Measurements from ENCODE around the gene USP10.
"Not testable (repeated sequence)": the region's sequence is repeated elsewhere in the genome, so short reads cannot be mapped to it uniquely, and the experiment has no call there.

Gene USP10

GRCh38 chr16:84729716-84730320, 30.0 kb downstream of the USP10 start:
- no peak for DNase-seq

GRCh38 chr16:84730406-84731106, 30.8 kb downstream of the USP10 start:
- DNase-seq, result peak; percentile 14

GRCh38 chr16:84732332-84732673, 32.5 kb downstream of the USP10 start:
- not testable (repeated sequence) for DNase-seq

GRCh38 chr16:84732674-84733352, 33.0 kb downstream of the USP10 start:
- DNase-seq, result no peak

GRCh38 chr16:84735849-84736586, 36.2 kb downstream of the USP10 start:
- no peak for DNase-seq

- no peak for DNase-seq
These were observed 37.6 kb downstream of the USP10 start for GRCh38 chr16:84737192-84738011.

GRCh38 chr16:84738255-84739038, 38.6 kb downstream of the USP10 start:
- peak; percentile 37 for DNase-seq

- peak; percentile 20 for DNase-seq
These were observed 39.7 kb downstream of the USP10 start for GRCh38 chr16:84739349-84740124.

GRCh38 chr16:84740596-84741116, 40.9 kb downstream of the USP10 start:
- no peak for DNase-seq

- peak; percentile 47 for DNase-seq
These were observed 41.6 kb downstream of the USP10 start for GRCh38 chr16:84741340-84741830.

GRCh38 chr16:84742641-84743092, 42.9 kb downstream of the USP10 start:
- DNase-seq, result no peak

GRCh38 chr16:84746231-84746630, 46.4 kb downstream of the USP10 start:
- no peak for DNase-seq

- DNase-seq, result no peak
These were observed 47.1 kb downstream of the USP10 start for GRCh38 chr16:84746875-84747274.

GRCh38 chr16:84748247-84748646, 48.4 kb downstream of the USP10 start:
- DNase-seq, result not testable (repeated sequence)

- no peak for DNase-seq
These were observed 49.3 kb downstream of the USP10 start for GRCh38 chr16:84749072-84749471.

GRCh38 chr16:84749815-84750214, 50.0 kb downstream of the USP10 start:
- no peak for DNase-seq

GRCh38 chr16:84750575-84750974, 50.8 kb downstream of the USP10 start:
- no peak for DNase-seq

GRCh38 chr16:84751241-84751640, 51.4 kb downstream of the USP10 start:
- no peak for DNase-seq

- peak; percentile 7 for DNase-seq
These were observed 52.1 kb downstream of the USP10 start for GRCh38 chr16:84751947-84752346.

- no peak for DNase-seq
These were observed 52.8 kb downstream of the USP10 start for GRCh38 chr16:84752600-84752999.
